ENCODE data around the gene SPON1.
"Not testable (repeated sequence)": the region's sequence is repeated elsewhere in the genome, so short reads cannot be mapped to it uniquely, and the experiment has no call there.

Gene SPON1

DNA sequence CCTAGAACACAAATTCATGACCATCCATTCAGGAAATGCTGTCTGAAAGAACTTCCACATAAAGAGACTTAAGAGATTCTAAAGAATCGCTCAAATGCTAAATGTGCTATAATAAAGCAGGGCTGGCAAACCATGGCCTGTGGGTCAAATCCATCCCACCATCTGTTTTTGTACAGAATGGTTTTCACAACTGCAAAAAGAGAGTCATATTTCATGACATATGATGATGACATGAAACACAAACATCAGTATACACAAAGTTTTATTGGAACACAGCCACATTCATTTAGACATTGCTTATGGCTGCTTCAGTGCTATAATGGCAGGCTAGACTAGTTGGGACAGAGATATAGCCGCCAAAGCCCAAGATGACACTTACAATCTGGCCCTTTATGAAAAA is 311.4 kb downstream of the SPON1 start:
- no peak for DNase-seq (ENCODE audit: low read depth)

DNA sequence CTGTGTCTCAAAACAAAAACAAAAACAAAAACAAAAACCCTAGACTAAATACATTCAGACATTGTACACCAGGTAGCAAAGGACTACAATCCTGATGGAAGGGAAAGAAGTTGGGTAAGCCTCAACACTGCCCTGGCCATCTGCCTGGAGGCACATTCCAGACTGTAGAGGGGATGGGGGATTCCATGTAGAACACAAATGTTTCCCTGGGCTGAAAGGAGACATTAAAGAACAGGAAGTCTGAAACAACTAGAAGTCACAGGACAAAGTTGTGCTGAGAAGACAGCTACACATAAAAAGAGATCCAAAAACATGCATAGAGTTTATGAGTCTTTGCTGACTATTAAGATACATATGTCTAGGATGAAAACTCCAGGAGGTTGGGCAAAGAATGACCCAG is 312.6 kb downstream of the SPON1 start:
- DNase-seq (ENCODE audit: low read depth): no peak

DNA sequence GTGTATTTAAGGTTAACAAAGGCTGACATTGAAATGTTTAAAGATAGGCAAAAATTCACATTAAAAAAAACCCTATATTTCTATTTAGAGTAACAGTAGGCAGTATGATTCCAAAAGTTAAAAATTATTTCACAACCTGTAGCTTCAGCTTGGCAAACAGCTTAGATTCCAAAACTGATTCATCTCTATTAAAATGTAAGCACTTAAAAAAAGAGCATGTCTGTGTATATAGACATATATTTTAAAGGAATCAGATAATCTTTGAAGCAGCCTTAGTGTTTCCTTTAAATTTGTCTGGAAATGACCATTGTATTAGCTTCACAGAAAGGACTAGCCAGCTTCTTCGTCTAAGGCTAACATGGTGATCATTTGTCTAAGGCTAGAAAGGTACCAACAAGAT is 316.3 kb downstream of the SPON1 start:
- DNase-seq (ENCODE audit: low read depth): not testable (repeated sequence)

DNA sequence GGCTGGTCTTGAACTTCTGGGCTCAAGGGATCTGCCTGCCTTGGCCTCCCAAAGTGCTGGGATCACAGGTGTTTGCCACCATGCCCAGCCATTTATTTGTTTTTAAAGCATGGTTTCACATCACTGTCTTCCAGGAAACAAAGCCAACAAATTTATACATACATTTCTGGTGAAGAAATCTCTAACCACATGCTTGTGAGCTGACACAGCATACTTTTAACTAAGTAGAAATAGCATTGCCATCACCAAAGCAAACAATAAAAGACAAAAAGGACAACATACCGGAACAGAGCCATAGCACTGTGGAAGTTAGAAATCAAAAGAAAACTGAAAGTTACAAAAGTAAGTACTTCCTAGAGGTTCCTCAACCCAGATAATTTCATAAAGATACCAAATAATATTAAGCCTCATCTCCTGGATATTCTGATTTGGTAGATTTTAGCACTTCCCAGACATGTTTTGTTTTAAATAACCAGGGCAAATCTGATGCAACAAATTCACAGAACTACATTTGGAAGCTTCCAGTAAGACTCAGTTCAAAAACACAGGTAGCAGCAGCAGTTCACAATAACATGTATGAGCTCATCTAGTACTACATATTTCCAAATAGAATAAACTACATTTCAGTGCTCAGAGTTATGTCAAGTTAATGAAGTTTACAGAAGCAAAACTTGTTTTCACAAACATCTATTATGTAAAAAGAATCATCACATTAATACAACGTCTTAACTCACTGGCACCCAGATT is 325.8 kb downstream of the SPON1 start:
- DNase-seq (ENCODE audit: low read depth): peak; percentile 53

DNA sequence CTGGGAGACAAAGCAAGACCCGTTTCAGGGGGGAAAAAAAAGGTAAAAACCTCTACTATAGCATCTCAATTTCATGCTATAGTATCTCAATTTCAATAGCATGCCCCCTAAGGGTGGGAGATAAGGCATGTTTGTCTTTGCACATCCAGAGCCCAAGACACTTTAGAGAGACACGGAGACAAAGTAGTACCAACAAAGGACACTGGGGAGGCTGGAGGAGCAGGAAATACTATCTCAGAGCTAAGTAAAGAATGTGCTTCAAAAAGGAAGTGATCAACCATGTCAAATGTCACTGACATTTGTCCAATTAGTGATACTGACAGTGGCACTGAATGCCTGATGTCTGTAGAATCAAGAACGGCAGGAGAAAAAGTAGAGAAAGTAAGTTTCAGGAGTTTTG is 327.9 kb downstream of the SPON1 start:
- no peak for DNase-seq (ENCODE audit: low read depth)

DNA sequence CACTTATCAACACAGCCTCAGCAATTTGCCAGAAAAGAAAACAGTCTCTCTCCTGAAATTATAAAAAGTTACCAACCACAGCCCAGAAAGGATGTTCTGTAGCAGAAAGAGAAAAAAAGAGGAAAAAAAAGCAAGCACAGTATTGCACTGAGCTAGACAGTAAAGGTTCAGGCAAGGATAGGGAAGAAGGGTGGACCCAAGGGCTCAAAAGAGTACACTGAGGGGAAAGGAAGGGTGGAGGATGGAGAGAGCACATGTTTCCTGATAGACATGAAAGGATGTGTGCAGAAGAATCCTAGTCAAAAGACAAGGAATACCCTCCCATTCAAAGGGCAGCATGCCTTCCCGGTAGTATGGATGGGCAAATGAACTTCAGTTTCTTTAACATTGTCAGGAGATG is 337.4 kb downstream of the SPON1 start:
- no peak for DNase-seq (ENCODE audit: low read depth)

DNA sequence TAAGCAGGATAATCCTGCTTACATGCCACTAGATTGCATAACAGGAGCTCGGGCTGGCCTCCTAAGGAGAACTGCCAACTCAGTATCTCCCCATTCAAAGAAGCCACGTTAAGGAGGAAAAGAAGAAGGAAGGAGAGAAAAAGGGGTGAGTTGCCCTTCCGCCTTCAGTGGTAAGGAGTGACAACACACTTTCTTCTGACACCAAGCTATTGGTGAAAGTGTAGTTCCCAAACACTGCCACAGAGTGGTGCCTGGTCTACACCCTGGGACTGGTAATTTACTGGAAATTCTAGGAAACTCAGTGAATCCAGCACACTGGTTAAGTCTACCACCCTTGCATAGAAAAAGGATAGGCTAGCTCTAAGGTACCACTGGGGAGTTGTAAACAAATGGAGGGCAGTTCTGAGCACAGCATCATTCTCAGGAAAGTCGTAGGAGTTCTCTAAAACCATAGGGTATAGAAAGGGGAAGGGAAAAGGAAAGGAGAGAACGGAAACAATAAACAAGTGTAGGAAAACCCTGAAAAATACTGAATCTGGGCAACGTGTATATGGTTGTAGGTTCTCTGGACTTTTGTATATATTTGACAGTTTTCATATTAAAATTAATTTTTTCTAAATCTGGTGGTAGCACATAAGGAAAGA is 338.3 kb downstream of the SPON1 start:
- peak; percentile 46 for DNase-seq (ENCODE audit: low read depth)

DNA sequence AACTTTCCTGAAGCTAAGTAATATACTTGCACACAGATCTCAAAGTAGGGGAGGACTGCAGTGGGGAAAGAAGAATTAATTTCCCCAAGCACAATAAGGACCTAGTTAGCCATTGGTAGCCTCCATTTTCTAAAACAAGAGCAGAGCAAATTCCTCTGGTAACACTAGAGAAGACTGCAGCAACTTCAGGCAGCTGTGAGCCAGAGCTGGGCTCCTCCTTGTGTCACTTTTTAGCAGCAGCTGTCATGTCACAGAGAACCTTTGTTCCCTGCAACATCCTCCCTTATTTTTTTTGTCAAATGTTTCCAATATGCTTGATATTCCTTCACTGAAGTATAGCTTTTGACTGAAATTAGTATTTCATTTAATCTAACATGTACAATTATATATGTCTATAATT is 342.1 kb downstream of the SPON1 start:
- DNase-seq (ENCODE audit: low read depth): no peak

DNA sequence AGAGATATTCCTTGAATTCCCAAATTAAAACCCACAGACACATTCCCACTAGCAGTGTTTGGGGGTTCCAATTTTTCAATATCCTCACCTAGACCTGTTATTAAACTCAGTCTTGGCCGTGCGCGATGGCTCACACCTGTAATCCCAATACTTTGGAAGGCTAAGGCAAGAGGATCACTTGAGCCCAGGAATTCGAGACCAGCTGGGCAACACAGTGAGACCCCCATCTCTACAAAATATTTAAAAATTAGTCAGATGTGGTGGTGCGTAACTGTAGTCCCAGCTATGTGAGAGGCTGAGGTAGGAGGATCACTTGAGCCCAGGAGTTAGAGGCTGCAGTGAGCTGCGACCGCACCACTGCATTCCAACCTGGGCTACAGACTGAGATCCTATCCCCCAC is 343.1 kb downstream of the SPON1 start:
- no peak for DNase-seq (ENCODE audit: low read depth)

DNA sequence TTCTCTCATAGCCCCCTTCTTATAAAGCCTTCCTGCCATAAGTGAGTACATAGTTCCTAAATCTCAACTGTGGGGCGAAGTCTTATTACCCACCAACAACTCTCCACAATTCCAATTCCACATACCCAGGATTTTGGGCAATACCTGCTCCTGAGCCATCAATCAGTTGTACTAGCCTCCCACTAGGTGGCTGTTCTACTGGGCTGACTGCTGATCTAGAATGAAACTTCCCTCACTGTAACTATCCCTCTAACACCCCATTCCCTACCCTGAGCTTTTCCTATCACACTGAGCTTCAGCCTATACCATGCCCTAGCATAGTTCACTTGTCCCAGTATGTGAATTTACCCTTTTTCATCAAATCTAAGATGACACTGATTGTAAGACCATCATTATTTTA is 344.0 kb downstream of the SPON1 start:
- no peak for DNase-seq (ENCODE audit: low read depth)

DNA sequence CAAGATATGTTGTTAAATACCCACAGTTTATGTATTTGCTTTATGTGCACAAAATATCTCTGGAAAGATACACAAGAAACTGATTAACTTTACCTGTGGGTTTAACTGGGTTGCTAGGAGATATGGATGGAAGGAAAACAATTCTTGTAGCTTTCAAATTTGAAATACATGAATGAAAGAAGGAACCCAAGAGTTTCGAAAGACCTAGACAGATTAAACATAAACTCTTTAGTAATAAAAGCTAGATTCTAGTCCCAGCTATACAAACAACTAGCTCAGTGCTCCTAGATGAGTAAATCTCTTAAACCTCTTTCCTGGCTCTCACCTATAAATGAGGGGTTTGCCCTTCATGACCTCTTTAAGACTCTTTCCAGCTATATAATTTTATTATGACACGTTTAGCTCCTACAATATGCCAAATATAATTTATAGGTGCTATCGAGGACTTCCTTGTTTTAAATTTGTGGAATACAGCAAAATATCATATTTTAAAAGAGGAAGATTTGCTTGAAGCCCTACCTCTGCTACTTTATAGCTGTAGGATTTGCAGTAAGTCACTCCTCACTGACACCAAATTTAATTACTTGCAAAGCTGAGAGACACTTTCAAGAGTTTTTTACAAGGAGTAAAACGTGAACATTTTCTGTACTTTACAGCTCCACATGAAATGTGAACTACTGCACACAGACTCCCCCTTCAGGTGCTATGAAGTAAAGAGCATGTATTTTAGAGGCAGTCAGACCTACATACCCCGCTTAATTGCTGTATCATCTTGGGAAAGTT is 345.8 kb downstream of the SPON1 start:
- DNase-seq (ENCODE audit: low read depth): no peak

DNA sequence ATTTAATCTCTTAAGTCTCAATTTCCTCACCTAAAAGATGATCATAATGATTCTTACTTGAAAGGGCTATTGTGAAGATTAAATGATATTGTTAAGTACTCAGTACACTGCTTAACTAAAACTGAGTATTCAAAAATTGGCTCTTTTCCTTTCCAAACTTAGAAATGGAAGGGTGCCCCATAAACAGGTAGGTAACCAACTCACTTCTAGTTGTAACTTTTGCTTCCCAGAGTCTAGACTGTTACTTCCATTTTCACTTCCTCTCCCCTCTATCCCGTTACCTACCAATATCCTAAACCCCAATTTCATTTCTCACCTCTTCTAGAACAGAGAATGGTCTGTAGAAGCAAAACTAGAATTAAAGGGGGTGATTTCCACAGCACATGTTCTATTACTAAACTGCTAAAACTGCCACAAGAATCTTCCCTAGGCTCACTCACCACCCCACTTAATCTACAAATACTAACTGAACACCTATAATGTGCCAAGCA is 346.4 kb downstream of the SPON1 start:
- DNase-seq (ENCODE audit: low read depth): no peak

DNA sequence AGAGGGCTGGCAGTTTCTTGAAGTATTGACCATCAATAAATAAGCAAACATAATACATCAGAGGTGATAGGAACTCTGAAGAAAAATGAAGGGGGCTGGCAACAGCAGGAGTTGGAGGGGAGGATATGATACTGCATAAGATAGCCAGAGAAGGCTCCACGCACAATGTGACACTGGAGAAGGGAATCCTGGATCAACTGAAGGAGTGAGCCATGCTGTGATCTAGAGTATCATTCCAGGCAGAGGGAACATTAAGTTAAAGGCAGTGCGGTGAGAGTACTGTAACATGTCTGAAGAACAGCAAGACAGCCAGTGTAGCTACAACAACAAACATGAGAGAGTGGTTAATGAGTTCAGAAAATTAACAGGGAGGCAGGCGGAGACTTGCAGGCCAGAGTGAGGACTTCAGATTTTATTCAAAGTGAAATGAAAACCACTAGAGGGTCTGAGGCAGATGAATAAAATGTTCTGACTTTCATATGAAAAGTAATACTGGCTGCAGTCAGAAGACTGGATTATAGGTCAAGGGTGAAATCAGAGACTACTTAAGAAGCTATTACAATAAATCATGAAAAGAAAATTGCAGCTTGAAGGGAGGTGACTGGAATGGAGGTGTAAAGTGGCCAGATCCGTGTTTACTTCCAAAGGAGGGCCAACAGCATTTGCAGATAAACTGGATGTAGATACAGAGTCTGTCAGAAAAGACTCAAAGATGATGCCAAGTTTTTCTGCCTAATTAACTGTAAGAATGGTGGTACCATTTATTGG is 347.1 kb downstream of the SPON1 start:
- no peak for DNase-seq (ENCODE audit: low read depth)

DNA sequence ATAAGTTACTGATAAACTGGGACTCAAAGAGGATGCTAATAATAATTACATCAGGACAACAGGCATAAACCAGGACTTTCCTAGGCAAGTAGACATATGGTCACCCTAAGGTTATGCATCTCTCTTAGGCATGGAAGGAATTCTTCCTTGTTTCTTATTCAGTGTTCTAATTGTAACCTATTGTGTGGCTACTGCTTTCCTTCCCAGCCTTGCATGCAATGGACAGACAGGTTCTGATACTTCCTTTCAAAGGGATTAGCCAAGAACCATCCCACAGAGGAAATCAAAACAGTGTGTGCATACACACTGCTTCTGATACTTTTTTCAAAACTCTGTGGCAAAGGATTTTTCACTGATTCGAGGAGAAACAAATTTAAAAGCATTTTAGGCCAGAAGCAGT is 348.2 kb downstream of the SPON1 start:
- no peak for DNase-seq (ENCODE audit: low read depth)

DNA sequence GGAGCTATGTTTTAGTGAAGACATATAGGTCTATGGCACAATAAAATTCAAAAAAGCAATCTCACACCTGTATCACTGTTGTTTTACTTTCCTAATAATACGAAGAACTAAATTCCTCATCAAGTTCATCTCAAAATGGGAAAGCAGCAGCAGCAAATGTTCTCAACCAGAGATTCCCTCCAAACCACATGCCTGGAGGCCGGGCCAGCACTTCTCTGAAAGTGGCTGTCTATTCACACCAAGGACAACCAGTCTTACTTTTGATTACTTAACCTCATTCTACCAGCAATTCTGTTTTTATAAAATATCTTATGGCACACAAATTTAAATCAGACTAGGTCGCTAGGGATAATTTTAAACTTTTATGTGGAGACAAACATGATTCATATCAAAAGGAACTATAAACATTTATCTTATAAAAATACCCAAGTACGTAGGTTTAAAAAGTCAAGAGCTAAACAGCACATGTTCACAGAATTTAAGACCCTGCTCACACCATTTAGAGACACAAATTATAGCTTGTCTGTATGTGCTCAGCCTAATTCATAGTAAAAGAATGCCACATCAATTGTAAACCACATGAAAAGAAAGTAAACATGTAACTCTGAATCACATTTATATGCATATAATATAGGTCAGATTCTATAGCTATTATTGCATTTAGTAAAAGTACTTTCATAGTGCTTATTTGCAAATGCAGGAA is 350.4 kb downstream of the SPON1 start:
- no peak for DNase-seq (ENCODE audit: low read depth)

DNA sequence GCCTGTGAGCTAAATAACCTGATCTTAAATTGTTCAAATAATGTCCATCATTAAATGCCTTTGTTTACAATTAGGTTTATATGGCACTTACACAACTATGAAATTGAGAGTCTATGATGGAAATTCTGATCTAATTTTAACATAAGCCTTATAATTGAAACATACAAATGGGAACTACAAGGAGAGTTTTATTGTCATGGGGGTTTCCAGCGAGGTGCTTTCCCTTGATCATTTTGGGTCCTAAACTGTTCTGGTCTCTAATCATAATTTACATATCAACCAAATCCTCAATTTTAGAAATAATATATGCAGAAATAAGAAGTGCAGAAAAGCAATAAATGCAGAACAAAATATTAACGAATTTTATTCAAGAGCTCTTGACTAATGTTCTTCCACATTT is 351.6 kb downstream of the SPON1 start:
- no peak for DNase-seq (ENCODE audit: low read depth)

DNA sequence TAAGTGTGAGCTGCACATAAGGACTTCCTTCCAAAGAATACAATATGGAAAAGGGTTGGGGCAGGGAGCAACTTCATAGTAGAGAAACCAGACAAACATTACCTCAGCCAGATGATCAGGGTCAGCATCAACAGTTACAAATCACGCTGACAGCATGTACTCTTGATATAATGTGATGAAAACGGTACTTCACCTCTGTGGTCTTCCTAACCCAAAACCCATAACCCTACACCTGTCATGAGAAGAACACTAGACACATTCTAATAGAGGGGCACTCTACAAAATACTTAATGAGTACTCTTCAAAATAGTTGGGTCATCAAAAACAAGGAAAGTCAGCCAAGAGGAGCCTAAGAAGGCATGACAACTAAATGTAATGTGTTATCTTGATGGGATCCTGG is 352.6 kb downstream of the SPON1 start:
- no peak for DNase-seq (ENCODE audit: low read depth)

Measured in HS-5 (cell line).